Mesenchymal stem cell (in vitro differentiated cells and primary cell): ENCODE measurements around the gene FBXW8.

Source experiments
- DNase-seq: peaks from one replicate; pipeline ENCODE4 v3.0.0-alpha.2; 2013
- H2AFZ ChIP-seq: one replicate; pipeline ENCODE4 v1.6.1; 2013; ENCODE audit warnings: low read depth, mild to moderate bottlenecking, control low read depth, inconsistent platforms, low read length, moderate library complexity
- H2AK5ac ChIP-seq: 2 replicates; pipeline ENCODE4 v1.6.1; 2013; ENCODE audit warnings: low read length, moderate library complexity, mild to moderate bottlenecking, inconsistent platforms; ENCODE audit not compliant: severe bottlenecking
- H2BK120ac ChIP-seq: one replicate; pipeline ENCODE4 v1.6.1; 2013; ENCODE audit warnings: low read depth, mild to moderate bottlenecking, inconsistent platforms, low read length, moderate library complexity
- H2BK12ac ChIP-seq, 2 experiments: one replicate each; pipeline ENCODE4 v1.6.1; 2013; ENCODE audit warnings: inconsistent platforms in 2 of 2, low read length in 2 of 2, mild to moderate bottlenecking in 2 of 2, moderate library complexity in 2 of 2, control low read depth in 1 of 2
- H2BK15ac ChIP-seq: one replicate; pipeline ENCODE4 v1.6.1; 2013; ENCODE audit warnings: mild to moderate bottlenecking, low read depth, inconsistent platforms; ENCODE audit not compliant: poor library complexity, severe bottlenecking
- H2BK5ac ChIP-seq: 2 replicates; pipeline ENCODE4 v1.6.1; 2013; ENCODE audit warnings: low read depth, mild to moderate bottlenecking, low read length, control low read depth, inconsistent platforms; ENCODE audit not compliant: poor library complexity, severe bottlenecking
- H3K14ac ChIP-seq, 2 experiments: one replicate each; pipeline ENCODE4 v1.6.1; 2013; ENCODE audit warnings: inconsistent platforms in 2 of 2, low read length in 2 of 2, control low read depth in 1 of 2, mild to moderate bottlenecking in 1 of 2, moderate library complexity in 1 of 2
- H3K18ac ChIP-seq, 2 experiments: one replicate each; pipeline ENCODE4 v1.6.1; 2013; ENCODE audit warnings: inconsistent platforms in 2 of 2, low read length in 2 of 2, control low read depth in 1 of 2, low read depth in 1 of 2, mild to moderate bottlenecking in 1 of 2
- H3K23ac ChIP-seq, 2 experiments: one replicate each; pipeline ENCODE4 v1.6.1; 2013; ENCODE audit warnings: inconsistent platforms in 2 of 2, low read length in 2 of 2, mild to moderate bottlenecking in 2 of 2, moderate library complexity in 2 of 2, control low read depth in 1 of 2
- H3K27ac ChIP-seq: 2 replicates; pipeline ENCODE4 v1.5.1; 2013; ENCODE audit warnings: mild to moderate bottlenecking, moderate library complexity, low read length, control low read depth, inconsistent platforms; ENCODE audit not compliant: poor library complexity, severe bottlenecking
- H3K27me3 ChIP-seq, 2 experiments: 2 replicates each; pipeline versions ENCODE4 v1.6.1 to v1.7.0; 2013; ENCODE audit warnings: low read length in 2 of 2, mild to moderate bottlenecking in 2 of 2, moderate library complexity in 2 of 2, control low read depth in 1 of 2, inconsistent platforms in 1 of 2; ENCODE audit not compliant: control insufficient read depth in 1 of 2, insufficient read depth in 1 of 2
- H3K36me3 ChIP-seq, 2 experiments: 2 replicates each; pipeline versions ENCODE4 v1.6.1 to v1.7.0; 2013; ENCODE audit warnings: low read length in 2 of 2, control low read depth in 1 of 2, inconsistent platforms in 1 of 2, low read depth in 1 of 2, mild to moderate bottlenecking in 1 of 2; ENCODE audit not compliant: insufficient read depth in 2 of 2, control insufficient read depth in 1 of 2
- H3K4ac ChIP-seq, 2 experiments: one replicate each; pipeline ENCODE4 v1.6.1; 2013; ENCODE audit warnings: inconsistent platforms in 2 of 2, low read length in 2 of 2, mild to moderate bottlenecking in 2 of 2, moderate library complexity in 2 of 2, control low read depth in 1 of 2, low read depth in 1 of 2
- H3K4me1 ChIP-seq: 2 replicates; pipeline ENCODE4 v1.6.1; 2013; ENCODE audit warnings: low read depth, low read length, control low read depth; ENCODE audit not compliant: control insufficient read depth, insufficient read depth
- H3K4me2 ChIP-seq: 2 replicates; pipeline ENCODE4 v1.6.1; 2013; ENCODE audit warnings: low read length, mild to moderate bottlenecking, inconsistent platforms; ENCODE audit not compliant: poor library complexity, severe bottlenecking
- H3K4me3 ChIP-seq, 2 experiments: 2 replicates each; pipeline versions ENCODE4 v1.5.1 to v1.7.0; 2013; ENCODE audit warnings: low read length in 2 of 2, mild to moderate bottlenecking in 2 of 2, control low read depth in 1 of 2, low read depth in 1 of 2; ENCODE audit not compliant: insufficient read depth in 1 of 2
- H3K79me1 ChIP-seq: replicated peaks from 2 replicates; pipeline ENCODE4 v1.6.1; 2013; ENCODE audit warnings: mild to moderate bottlenecking, control low read depth, low read length, inconsistent platforms; ENCODE audit not compliant: poor library complexity, severe bottlenecking
- H3K9ac ChIP-seq: 2 replicates; pipeline ENCODE4 v1.7.0; 2013; ENCODE audit warnings: mild to moderate bottlenecking, low read length, moderate library complexity
- H3K9me3 ChIP-seq: 2 replicates; pipeline ENCODE4 v1.7.0; 2013; ENCODE audit warnings: mild to moderate bottlenecking, low read length; ENCODE audit not compliant: control insufficient read depth
- H4K8ac ChIP-seq: one replicate; pipeline ENCODE4 v1.6.1; 2013; ENCODE audit warnings: inconsistent platforms, mild to moderate bottlenecking, low read length, moderate library complexity
- H4K91ac ChIP-seq: one replicate; pipeline ENCODE4 v1.6.1; 2013; ENCODE audit warnings: mild to moderate bottlenecking, low read length, inconsistent platforms
- WGBS: methylation state at CpG from one replicate; pipeline ENCODE4 v1.1.7; 2013; ENCODE audit warnings: mixed read lengths; 5-methylcytosine and 5-hydroxymethylcytosine counted together

Gene FBXW8

DNA sequence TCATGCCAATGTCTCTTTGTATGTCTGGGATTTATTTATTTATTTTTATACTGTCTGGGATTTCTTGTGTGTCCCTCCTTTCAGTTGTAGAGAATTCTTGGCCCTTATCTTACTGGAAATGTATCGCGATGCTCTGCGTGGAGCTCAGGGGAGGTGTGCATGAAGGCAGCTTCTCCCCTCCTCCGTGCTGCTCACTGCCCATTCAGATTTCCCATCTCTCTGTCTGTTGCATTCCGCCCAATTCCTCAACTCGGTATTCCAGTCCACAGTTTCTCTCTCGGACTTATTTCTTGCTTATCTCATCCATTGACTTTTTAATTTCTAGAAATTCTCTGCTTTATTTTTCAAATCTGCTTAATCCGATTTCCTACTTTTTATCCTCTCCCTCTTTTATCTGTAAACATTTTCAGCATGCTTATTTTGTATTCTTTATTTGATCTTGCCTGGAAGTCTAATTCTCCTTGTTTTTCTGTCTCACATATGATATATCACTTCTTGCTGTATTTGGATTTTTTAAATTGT, 93.2 kb downstream of the FBXW8 start:
- Histone ChIP-seq H2BK5ac (no peak overlapping the region), H3K27ac (no peak overlapping the region), H4K91ac (no peak overlapping the region), H3K9me3 (no peaks in the 10 kb centered on the region), H2AK5ac (no peak overlapping the region), H3K18ac (no peak overlapping the region), H3K4me2 (no peak overlapping the region), H3K4me3 (no peak overlapping the region), H3K27me3 (no peaks in the 10 kb centered on the region), H2BK12ac (no peak overlapping the region), H3K79me1 (peaks cover 30% of the 10 kb centered on the region), H3K14ac (no peak overlapping the region), H3K23ac (no peak overlapping the region), H3K36me3 (peaks cover 36 to 69% of the 10 kb centered on the region in 2 experiments), H2BK120ac (no peak overlapping the region), H3K4ac (no peak overlapping the region), H2BK15ac (no peak overlapping the region), H3K4me1 (no peaks in the 10 kb centered on the region), H4K8ac (no peak overlapping the region), H2AFZ (no peak overlapping the region), H3K9ac (no peak overlapping the region)
- WGBS = 98% methylated on average over 7 of the region's 8 CpGs
- no peak for DNase-seq

DNA sequence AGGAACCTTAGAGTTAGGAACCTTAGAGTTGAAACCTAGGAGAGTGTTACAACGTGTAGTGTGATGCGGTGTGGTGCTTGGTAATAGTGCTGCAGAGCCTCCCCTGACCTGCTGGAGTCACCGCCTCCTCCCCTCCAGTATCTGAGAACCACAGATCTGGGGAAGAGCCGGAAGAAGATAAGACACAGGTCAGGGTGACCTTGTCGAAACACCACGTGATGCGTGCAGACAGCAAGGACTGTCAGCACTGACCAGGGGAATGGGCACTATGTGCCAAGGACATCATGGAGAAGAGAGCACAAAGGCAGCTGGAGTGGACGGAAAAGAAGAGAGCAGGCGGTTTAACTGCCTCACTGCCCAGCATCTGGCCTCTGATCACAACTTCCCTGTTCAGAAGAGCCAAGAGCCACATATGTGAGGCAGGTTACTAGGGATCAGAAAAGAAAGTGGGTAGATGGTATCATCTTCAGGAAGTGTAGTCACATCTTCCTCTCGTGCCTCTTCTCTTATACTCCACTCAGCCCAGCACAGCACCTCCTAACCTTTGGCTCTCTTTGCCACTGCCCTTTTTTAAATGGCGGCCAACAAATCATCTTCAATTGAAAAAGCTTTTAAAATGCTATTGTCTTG, 94.8 kb downstream of the FBXW8 start:
- Histone ChIP-seq H3K4me2 (no peak overlapping the region), H3K79me1 (peaks cover 20% of the 10 kb centered on the region), H3K14ac (no peak overlapping the region), H3K4ac (no peak overlapping the region), H2BK15ac (no peak overlapping the region), H2BK12ac (no peak overlapping the region), H3K27ac (no peak overlapping the region), H2BK5ac (no peak overlapping the region), H2AK5ac (no peak overlapping the region), H4K91ac (no peak overlapping the region), H4K8ac (no peak overlapping the region), H3K23ac (no peak overlapping the region), H3K36me3 (peaks cover 33 to 72% of the 10 kb centered on the region in 2 experiments), H3K27me3 (no peaks in the 10 kb centered on the region), H3K4me1 (no peaks in the 10 kb centered on the region), H3K18ac (no peak overlapping the region), H3K9ac (no peak overlapping the region), H2BK120ac (no peak overlapping the region), H3K4me3 (no peak overlapping the region), H3K9me3 (no peaks in the 10 kb centered on the region), H2AFZ (no peak overlapping the region)
- 98% methylated on average over 9 of the region's 11 CpGs for WGBS
- no peak for DNase-seq

GRCh38 chr12:117006333-117006732, 95.6 kb downstream of the FBXW8 start:
- WGBS = 94% methylated on average over 9 of the region's 9 CpGs

DNA sequence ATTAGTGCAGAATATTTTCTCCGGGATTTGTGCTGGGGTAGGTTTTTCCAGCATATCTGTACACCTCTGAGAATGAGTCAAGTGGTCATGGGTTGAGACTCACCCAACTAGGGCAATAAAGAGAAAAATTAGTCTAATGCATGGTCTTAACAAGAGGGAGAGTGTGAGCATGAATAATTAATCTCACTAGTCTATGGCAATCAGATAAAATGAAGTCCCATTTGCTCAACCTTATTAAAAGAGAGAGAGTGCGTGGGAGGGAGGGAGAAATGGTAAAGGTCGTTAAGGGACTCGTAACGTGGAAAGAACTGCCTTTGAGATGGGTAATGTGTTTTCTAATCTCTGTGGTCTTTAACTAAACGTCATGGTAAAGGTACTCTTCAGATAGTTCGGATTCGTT, 96.8 kb downstream of the FBXW8 start:
- H3K4me1 ChIP-seq = no peaks in the 10 kb centered on the region
- H3K79me1 ChIP-seq = peaks cover 13% of the 10 kb centered on the region
- H3K4me3 ChIP-seq = no peak overlapping the region
- no peak overlapping the region for H3K4ac ChIP-seq
- H2AK5ac ChIP-seq = no peak overlapping the region
- no peaks in the 10 kb centered on the region for H3K27me3 ChIP-seq
- no peak overlapping the region for H3K27ac ChIP-seq
- no peak for DNase-seq
- no peak overlapping the region for H3K9ac ChIP-seq
- no peak overlapping the region for H3K18ac ChIP-seq
- no peak overlapping the region for H3K14ac ChIP-seq
- peaks cover 37 to 60% of the 10 kb centered on the region in 2 experiments for H3K36me3 ChIP-seq
- no peaks in the 10 kb centered on the region for H3K9me3 ChIP-seq
- no peak overlapping the region for H2AFZ ChIP-seq
- H3K23ac ChIP-seq = no peak overlapping the region
- H3K4me2 ChIP-seq = no peak overlapping the region
- no peak overlapping the region for H2BK5ac ChIP-seq
- no peak overlapping the region for H2BK120ac ChIP-seq
- no peak overlapping the region for H2BK12ac ChIP-seq
- H2BK15ac ChIP-seq = no peak overlapping the region
- H4K91ac ChIP-seq = no peak overlapping the region
- WGBS = 89% methylated on average over 8 of the region's 8 CpGs
- H4K8ac ChIP-seq = no peak overlapping the region

More at GRCh38 chr12:117006333-117006732, 95.6 kb downstream of the FBXW8 start:
- DNase-seq = no peak
- no peak overlapping the region for H2BK12ac ChIP-seq
- H3K4ac ChIP-seq = no peak overlapping the region
- no peak overlapping the region for H4K8ac ChIP-seq
- H3K9me3 ChIP-seq = no peaks in the 10 kb centered on the region
- no peaks in the 10 kb centered on the region for H3K4me1 ChIP-seq
- H3K36me3 ChIP-seq = peaks cover 39 to 66% of the 10 kb centered on the region in 2 experiments
- H2AK5ac ChIP-seq = no peak overlapping the region
- H3K27ac ChIP-seq = no peak overlapping the region
- H3K23ac ChIP-seq = no peak overlapping the region
- H3K4me3 ChIP-seq = no peak overlapping the region
- H3K27me3 ChIP-seq = no peaks in the 10 kb centered on the region
- H3K4me2 ChIP-seq = no peak overlapping the region
- H3K18ac ChIP-seq = no peak overlapping the region
- H3K14ac ChIP-seq = no peak overlapping the region
- no peak overlapping the region for H2BK120ac ChIP-seq
- no peak overlapping the region for H3K9ac ChIP-seq
- H4K91ac ChIP-seq = no peak overlapping the region
- H2AFZ ChIP-seq = no peak overlapping the region
- no peak overlapping the region for H2BK5ac ChIP-seq
- H2BK15ac ChIP-seq = no peak overlapping the region
- H3K79me1 ChIP-seq = peaks cover 21% of the 10 kb centered on the region
